RPMI8226 (cell line): ENCODE results near the gene ABL2.
"Not testable (repeated sequence)": the region's sequence is repeated elsewhere in the genome, so short reads cannot be mapped to it uniquely, and the experiment has no call there.

Experiments used
- DNase-seq: peaks from one replicate; pipeline ENCODE4 v3.0.0-alpha.2; 2015

Gene ABL2

GRCh38 chr1:179213317-179213716, 16.2 kb downstream of the ABL2 start:
- DNase-seq = not testable (repeated sequence)

- DNase-seq = no peak
Observed at GRCh38 chr1:179208681-179209477, 20.6 kb downstream of the ABL2 start.

GRCh38 chr1:179206812-179207211, 22.7 kb downstream of the ABL2 start:
- DNase-seq = no peak

- no peak for DNase-seq
Observed at GRCh38 chr1:179205284-179205683, 24.2 kb downstream of the ABL2 start.

DNA sequence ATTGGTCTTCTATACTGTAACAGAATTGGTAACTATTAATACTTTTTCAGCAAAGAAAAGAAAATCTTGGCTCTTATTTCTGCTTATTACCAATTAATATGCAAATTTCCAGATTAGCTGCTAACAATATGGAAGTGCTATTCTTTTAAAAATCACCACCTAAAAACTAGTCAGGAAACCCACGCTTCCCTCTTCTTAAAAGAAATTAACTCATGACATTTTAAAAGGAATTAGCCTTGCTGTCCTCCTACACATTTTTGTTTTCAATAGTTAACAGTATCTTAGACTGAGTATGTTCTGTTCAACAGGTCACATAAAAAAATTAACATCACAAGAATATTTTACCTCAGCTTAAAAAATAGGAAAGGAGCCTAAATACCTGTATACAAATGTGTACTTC, 27.3 kb downstream of the ABL2 start:
- no peak for DNase-seq

GRCh38 chr1:179200586-179200985, 28.9 kb downstream of the ABL2 start:
- no peak for DNase-seq

- no peak for DNase-seq
Observed at GRCh38 chr1:179197690-179198297, 31.7 kb downstream of the ABL2 start.

DNA sequence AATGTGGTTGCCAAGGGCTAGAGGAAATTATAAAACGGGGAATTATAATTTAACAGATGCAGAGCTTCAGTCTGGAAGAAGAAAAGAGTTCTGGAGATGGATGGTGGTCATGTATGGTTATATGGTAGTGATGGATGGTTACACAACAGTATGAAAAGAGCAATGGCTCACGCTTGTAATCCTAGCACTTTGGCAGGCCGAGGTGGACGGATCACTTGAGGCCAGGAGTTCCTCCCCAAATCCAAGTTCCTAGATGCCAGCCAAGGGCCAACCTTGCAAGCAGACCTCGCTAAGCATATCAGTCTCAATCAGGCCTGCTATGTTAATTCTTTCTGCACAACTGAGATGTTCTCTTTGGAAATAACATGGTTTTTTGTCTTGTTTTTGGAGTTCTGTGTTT, 33.6 kb downstream of the ABL2 start:
- DNase-seq = not testable (repeated sequence)

DNA sequence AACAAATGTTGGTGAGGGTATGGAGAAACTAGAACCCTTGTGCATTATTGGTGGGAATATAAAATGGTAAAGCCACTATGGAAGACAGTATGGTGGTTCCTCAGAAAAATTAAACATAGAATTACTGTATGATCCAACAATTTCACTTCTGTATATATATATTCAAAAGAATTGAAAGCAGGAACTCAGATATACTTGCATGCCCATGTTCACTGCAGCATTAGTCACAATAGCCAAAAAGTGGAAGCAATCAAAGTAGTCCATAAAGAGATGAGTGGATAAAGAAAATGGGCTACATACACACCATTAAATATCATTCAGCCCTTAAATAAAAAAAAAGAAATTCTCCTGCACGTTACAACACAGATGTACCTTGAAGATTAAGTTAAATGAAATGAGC, 34.1 kb downstream of the ABL2 start:
- DNase-seq = no peak

DNA sequence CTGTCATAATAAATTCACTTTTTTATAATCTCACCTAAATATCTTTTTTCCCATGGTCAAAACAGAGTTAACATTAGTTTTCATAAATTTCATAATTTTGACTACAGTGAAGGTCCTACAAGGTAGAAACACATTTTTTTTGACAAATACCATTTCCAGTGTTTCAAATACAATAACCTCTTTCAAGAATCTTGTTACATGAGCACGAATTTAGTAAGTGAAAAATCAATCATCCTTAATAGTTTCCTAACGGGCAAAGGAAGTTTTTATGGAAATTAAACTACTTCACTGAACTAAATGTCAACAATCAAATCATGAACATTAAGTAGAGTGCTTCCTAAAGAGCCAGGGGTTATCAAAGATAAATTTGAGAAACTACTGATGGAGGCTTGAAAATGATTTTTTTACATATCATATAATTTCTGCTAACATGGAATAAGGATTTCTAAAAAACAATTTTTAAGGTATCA, 35.4 kb downstream of the ABL2 start:
- no peak for DNase-seq

DNA sequence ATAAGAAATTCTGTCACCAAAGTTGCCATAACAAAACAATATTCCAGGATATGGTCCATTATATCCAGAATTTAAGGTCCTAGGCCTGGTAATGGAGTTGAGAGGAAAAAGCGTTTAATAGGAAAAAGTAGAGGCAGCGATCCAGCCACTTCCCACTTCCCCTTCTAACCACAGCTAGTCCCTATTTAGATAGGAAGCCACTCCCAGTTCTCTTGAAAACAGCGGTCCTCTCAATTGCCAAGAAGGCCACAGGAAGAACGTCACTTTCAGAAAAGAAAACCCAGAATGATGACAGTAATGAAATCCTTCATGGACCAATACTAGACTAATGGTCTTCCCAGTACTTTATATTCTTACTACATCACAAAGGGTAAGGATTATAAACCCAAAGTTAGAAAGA, 38.6 kb downstream of the ABL2 start:
- DNase-seq = no peak

DNA sequence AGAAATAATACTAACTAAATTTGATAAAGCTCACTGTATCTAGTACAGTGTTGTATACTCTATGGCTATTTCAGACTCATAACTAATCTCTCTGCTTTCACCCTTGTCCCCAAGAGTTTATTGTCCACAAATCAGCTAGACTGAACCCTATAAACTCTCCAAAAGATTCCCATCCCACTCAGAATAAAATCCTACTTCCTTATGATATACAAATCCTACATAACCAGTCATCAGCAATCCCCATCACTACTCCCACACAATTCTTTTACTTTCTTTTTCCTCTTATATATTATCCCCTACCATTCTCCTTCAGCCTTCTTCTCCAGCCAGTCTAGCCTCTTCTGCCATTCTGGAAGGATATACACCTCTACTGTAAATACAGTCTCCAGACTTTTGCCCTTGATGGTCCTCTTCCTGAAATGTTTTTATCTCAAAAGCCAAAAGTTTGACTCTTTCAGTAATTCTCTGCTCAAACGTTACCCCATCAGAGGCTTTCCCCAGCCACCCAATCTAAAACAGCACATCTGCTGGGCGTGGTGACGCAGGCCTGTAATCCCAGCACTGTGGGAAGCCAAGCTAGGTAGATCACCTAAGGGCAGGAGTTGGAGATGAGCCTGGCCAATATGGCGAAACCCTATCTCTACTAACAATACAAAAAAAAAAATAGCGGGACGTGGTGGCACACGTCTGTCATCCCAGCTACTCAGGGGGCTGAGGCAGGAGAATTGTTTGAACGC, 41.6 kb downstream of the ABL2 start:
- DNase-seq = no peak

DNA sequence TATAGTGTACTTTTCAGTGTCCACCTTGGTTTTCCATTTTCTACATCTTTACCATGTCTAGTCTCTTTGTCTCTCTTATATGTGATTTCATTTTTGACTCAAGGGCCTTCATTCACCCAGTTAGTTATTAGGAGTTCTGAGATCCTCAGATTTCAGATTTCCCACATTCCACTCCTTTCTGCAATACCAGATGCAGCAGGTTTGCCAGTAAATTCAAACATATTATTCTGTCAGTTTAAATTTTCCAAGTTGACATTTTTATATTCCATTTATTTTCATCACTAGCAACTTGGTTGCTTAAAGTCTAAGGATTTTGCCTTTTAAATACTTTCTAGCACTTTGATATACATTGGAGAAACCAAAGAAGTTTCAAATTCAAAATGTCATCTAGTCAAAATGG, 42.4 kb downstream of the ABL2 start:
- DNase-seq = no peak

- DNase-seq = no peak
Observed at GRCh38 chr1:179184403-179184802, 45.1 kb downstream of the ABL2 start.

DNA sequence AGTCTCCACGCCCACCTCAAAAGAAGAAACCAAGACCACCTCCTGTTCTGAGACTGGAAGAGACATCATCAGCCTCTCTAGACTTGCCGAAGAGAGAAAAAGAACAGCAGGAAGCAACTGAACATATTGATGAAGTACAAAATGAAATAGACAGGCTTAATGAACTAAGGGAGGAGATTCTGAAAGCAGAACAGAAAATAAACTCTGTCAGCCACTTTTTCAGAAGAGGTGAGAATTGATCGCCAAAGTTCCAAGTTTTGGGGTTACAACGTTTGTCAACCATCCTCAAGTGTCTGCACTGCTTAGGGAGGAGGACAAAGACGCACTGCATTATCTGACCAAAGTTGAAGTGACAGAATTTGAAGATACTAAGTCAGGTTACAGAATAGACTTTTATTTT, 45.6 kb downstream of the ABL2 start:
- DNase-seq = no peak

DNA sequence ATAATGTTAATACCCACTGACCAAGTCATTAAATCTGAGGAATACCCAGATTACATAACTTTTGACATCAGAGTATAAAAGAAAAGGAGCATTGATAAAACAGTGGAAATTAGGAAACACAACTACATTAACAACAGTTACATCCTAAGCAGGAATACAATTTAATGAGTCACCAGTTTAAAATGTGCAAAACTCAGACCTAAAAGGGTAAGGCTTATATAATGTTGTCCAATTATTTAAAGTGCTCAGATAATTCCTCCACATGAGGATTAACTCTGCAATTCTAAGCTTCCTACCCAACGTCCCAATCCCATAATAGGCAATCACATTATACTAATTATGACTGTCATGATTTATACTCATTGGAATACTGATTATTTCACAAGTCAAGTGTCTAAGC, 50.5 kb downstream of the ABL2 start:
- no peak for DNase-seq

DNA sequence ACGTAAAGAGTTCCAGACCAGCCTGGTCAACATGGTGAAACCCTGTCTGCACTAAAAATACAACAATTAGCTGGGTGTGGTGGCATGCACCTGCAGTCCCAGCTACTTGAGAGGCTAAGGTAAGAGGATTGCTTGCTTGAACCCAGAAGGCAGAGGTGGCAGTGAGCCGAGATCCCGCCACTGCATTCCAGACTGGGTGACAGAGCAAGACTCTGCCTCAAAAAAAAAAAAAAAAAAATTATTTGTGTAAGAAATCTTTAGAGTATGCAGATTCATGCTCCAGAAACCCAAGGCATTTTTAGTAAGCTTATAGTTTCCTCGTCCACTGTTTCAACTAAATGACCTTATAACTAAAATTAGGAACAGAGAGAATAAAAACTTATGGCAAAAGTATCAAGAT, 51.3 kb downstream of the ABL2 start:
- DNase-seq = no peak

GRCh38 chr1:179177615-179178014, 51.9 kb downstream of the ABL2 start:
- DNase-seq = no peak

DNA sequence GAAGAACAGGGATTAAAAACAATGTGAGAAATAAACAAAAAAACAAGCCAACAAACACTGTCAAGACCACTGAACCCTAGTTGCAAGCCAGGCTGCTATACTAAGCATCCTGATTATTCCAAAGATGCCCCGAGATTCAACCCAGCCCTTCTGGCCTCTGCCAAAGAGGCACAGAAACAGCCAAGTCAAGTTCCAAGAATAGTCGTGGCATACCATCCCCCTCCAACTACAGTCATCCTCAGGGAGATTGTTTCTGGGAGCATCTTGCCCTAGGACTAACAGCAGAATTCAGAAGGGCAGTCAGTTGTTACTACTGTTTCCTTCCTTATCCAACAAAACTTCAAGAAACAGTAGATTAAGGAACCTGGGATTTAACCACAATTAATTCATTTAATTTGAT, 52.3 kb downstream of the ABL2 start:
- DNase-seq = no peak

- no peak for DNase-seq
Observed at GRCh38 chr1:179175011-179175841, 54.3 kb downstream of the ABL2 start.

DNA sequence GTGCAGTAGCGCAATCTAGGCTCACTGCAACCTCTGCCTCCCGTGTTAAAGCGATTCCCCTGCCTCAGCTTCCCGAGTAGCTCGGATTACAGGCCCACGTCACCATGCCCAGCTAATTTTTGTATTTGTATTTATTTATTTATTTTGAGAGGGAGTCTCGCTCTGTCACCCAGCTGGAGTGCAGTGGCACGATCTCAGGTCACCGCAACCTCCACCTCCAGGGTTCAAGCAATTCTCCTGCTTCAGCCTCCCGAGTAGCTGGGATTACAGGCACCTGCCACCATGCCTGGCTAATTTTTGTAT, 59.1 kb downstream of the ABL2 start:
- not testable (repeated sequence) for DNase-seq

DNA sequence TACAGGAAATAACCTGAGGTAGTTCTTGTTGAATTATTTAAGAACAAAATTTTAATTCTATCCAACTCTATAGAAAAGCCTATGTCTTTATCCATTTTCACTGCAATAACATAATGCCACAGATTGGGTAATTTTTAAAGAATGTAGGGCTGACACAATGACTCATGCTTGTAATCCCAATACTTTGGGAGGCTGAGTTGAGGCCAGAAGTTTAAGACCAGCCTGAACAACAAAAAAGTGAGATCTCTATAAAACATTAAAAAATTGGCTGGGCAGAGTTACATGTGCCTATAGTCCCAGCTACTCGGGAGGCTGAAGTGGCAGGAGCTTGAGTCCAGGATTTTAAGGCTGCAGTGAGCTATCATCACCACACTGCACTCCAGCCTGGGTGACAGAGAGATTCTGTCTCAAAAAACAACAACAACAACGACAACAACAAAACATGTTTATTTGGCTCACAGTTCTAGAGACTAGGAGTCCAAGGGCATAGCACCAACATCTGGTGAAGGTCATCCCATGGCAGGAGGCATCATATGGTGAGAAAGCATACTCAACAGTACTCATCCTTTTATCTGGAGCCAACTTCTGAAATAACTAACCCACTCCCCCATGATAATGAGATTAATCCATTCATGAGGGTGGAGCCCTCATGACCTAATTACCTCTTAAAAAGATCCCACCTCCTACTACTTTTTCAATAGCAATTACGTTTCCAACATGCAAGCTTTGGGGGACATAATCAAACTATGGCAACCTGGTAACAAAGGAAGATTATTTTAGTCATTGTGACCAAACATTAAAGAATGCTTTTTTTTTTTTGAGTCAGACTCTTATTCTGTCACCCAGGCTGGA, 59.6 kb downstream of the ABL2 start:
- no peak for DNase-seq
